Small intestine (tissue), 7 donors: ENCODE results near the gene POLR2J. TPM values are rescaled to one million over a fixed set of nuclear protein-coding genes. Genes with fewer than 3 reads are reported as not detected.
"Not testable (repeated sequence)": the region's sequence is repeated elsewhere in the genome, so short reads cannot be mapped to it uniquely, and the experiment has no call there.

ENCODE experiments used
- DNase-seq, 2 donors: peaks; one replicate each; pipeline versions ENCODE4 v3.0.0 to v3.0.0-alpha.2; 2013
- FAIRE-seq: peaks from 2 replicates; lab custom pipeline; 2012; peaks lifted over from hg19 to GRCh38; lab: Jason Lieb, UNC
- H3K27ac ChIP-seq, 3 donors: one replicate each; pipeline ENCODE4 v1.5.1; 2013; ENCODE audit warnings: low read length in 2 of 3, mild to moderate bottlenecking in 2 of 3, control low read depth in 1 of 3, inconsistent platforms in 1 of 3, low read depth in 1 of 3, moderate library complexity in 1 of 3
- H3K27me3 ChIP-seq, 3 donors: one replicate each; pipeline ENCODE4 v1.6.1; 2013; ENCODE audit warnings: low read length in 3 of 3, inconsistent platforms in 1 of 3; ENCODE audit not compliant: control insufficient read depth in 3 of 3, insufficient read depth in 3 of 3
- H3K36me3 ChIP-seq, 3 donors: one replicate each; pipeline ENCODE4 v1.6.1; 2013; ENCODE audit warnings: low read length in 3 of 3, inconsistent platforms in 1 of 3, low read depth in 1 of 3, mild to moderate bottlenecking in 1 of 3, moderate library complexity in 1 of 3; ENCODE audit not compliant: control insufficient read depth in 3 of 3, insufficient read depth in 2 of 3
- H3K4me1 ChIP-seq, 3 donors: one replicate each; pipeline ENCODE4 v1.6.1; 2013; ENCODE audit warnings: low read length in 2 of 3, inconsistent platforms in 1 of 3, low read depth in 1 of 3, mild to moderate bottlenecking in 1 of 3, moderate library complexity in 1 of 3; ENCODE audit not compliant: control insufficient read depth in 3 of 3, insufficient read depth in 2 of 3
- H3K4me3 ChIP-seq, 3 donors: one replicate each; pipeline ENCODE4 v1.5.1; 2013; ENCODE audit warnings: low read length in 3 of 3, control low read depth in 1 of 3, inconsistent platforms in 1 of 3, low read depth in 1 of 3, mild to moderate bottlenecking in 1 of 3, moderate library complexity in 1 of 3
- H3K9me3 ChIP-seq, 2 donors: one replicate each; pipeline ENCODE4 v1.6.1; 2013; ENCODE audit warnings: low read depth in 1 of 2, low read length in 1 of 2; ENCODE audit not compliant: control insufficient read depth in 2 of 2, insufficient read depth in 1 of 2
- WGBS, 3 donors: extraction: QIAGEN DNeasy Blood & Tissue Kit; methylation state at CpG; one replicate each; pipeline ENCODE4 v1.1.7; 2013; 5-methylcytosine and 5-hydroxymethylcytosine counted together
- polyA plus RNA-seq, 4 donors: library from polyadenylated mRNA; stranded (reverse) in 3 of 4; unstranded in 1 of 4; fragments of 200-250 nt in 3 of 4; fragments of 120-200 nt in 1 of 4; gene quantifications; one replicate each; pipeline versions ENCODE4 v1.2.1 to v1.2.3, GENCODE V29; 2013
- donor health status: healthy with polysubstance abuse.
- donor health status: control.
- donor health status: control.
- donor health status: Bipolar disorder and iron deficiency.
- donor health status: healthy.

The POLR2J gene
- polyA plus RNA-seq, 4 donors, result 51.4 to 169 (median 110) TPM

DNA sequence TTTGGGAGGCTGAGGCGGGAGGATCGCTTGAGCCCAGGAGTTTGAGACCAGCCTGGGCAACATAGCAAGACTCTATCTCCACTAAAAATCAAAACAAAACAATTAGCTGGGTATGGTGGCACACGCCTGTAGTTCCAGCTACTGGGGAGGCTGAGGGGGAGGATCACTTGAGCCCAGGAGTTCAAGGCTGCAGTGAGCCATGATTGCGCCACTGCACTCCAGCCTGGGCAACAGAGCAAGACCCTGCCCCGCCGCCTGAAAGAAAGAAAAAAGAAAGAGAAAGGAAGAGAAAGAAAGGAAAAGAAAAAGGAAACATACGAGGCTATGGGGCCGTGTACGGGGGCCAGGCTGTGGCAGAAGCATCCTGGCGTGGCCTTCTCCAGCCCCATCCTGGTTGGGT is 23.8 kb downstream of the POLR2J start:
- not testable (repeated sequence) for H3K9me3 ChIP-seq, H3K4me1 ChIP-seq, H3K27ac ChIP-seq, H3K27me3 ChIP-seq, H3K4me3 ChIP-seq, FAIRE-seq, DNase-seq
- peaks cover 9 to 51% (median 13%) of the 10 kb centered on the region in 3 donors for H3K36me3 ChIP-seq
- WGBS, 3 donors, result 85 to 94% (median 93%) methylated on average over 10 of the region's 10 CpGs

GRCh38 chr7:102454468-102454867 is 24.3 kb downstream of the POLR2J start:
- H3K36me3 ChIP-seq, result peaks cover 9 to 48% (median 13%) of the 10 kb centered on the region in 3 donors
- no peak for FAIRE-seq
- H3K9me3 ChIP-seq, result no peaks in the 10 kb centered on the region
- H3K4me3 ChIP-seq, result no peak overlapping the region
- H3K27me3 ChIP-seq, result no peaks in the 10 kb centered on the region
- H3K4me1 ChIP-seq, result no peaks in the 10 kb centered on the region
- DNase-seq, result no peak
- 62 to 66% (median 66%) methylated on average over 12 of the region's 12 CpGs for WGBS, 3 donors
- H3K27ac ChIP-seq, result no peak overlapping the region

DNA sequence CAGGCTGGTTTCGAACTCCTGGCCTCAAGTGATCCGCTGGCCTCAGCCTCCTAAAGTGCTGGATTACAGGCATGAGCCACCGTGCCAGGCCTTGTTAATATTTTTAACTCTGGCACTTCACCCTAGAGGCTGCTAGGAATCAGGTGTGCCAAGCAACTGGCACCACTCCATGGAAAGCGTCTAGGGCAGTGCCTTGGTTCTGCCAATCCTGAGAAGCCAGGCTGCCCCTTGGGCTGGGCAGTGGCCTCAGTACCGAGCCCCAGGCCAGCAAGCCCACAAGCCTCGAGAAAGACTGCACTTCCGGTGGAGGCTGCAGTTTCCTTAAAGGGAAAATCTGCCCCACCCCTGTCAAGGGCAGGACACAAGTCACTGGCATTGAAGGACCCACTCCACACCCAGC is 25.4 kb downstream of the POLR2J start:
- WGBS, 3 donors, result 80 to 83% (median 83%) methylated on average over 7 of the region's 7 CpGs
- FAIRE-seq, result no peak

GRCh38 chr7:102452451-102452850 is 26.3 kb downstream of the POLR2J start:
- Histone ChIP-seq H3K4me3 (no peak overlapping the region), H3K4me1 (no peaks in the 10 kb centered on the region), H3K27ac (no peak overlapping the region), H3K36me3 (peaks cover 2 to 35% (median 9%) of the 10 kb centered on the region in 3 donors), H3K27me3 (no peaks in the 10 kb centered on the region), H3K9me3 (no peaks in the 10 kb centered on the region)
- FAIRE-seq (no peak), DNase-seq (no peak)
- 91 to 95% (median 92%) methylated on average over 6 of the region's 6 CpGs for WGBS, 3 donors

More for the DNA sequence above, 25.4 kb downstream of the POLR2J start:
- H3K4me1 ChIP-seq, result no peaks in the 10 kb centered on the region
- no peak overlapping the region for H3K4me3 ChIP-seq
- DNase-seq, result no peak
- no peaks in the 10 kb centered on the region for H3K27me3 ChIP-seq
- H3K9me3 ChIP-seq, result no peaks in the 10 kb centered on the region
- H3K36me3 ChIP-seq, result peaks cover 7 to 37% (median 13%) of the 10 kb centered on the region in 3 donors
- no peak overlapping the region for H3K27ac ChIP-seq

GRCh38 chr7:102451371-102452054 is 27.2 kb downstream of the POLR2J start:
- Histone ChIP-seq H3K4me3 (no peak overlapping the region), H3K4me1 (no peaks in the 10 kb centered on the region), H3K9me3 (no peaks in the 10 kb centered on the region), H3K27ac (no peak overlapping the region), H3K27me3 (no peaks in the 10 kb centered on the region), H3K36me3 (peaks cover 4 to 35% (median 5%) of the 10 kb centered on the region in 3 donors)
- no peak for FAIRE-seq
- 50 to 62% (median 54%) methylated on average over 22 to 23 of the region's 23 CpGs for WGBS, 3 donors
- no peak for DNase-seq

DNA sequence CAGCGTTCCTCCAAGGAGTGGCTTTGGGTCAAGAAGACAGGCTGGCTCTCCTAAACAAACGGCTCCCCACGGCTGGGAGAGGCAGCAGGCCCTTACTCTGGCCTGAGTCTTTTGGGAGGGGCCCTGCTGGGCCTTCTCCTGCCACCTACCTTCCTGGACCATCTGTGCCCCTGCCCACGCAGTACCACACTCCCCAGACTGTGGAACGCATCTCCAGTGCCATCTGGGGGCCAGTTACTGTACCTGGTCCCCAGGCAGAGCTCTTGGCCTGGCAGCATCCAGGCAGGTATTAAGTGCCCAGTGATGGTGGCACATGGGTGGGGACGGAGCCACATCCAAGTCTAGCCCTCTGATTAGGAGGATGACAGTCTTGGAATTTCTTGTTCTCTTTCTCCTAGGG is 28.5 kb downstream of the POLR2J start:
- no peak overlapping the region for H3K27ac ChIP-seq
- DNase-seq, result no peak
- no peaks in the 10 kb centered on the region for H3K9me3 ChIP-seq
- H3K4me1 ChIP-seq, result no peaks in the 10 kb centered on the region
- peaks cover 0 to 26% (median 4%) of the 10 kb centered on the region in 3 donors for H3K36me3 ChIP-seq
- no peak for FAIRE-seq
- H3K27me3 ChIP-seq, result no peaks in the 10 kb centered on the region
- H3K4me3 ChIP-seq, result no peak overlapping the region
- WGBS, 3 donors, result 41 to 73% (median 66%) methylated on average over 6 of the region's 6 CpGs

- H3K27ac ChIP-seq, result no peak overlapping the region
- WGBS, 3 donors, result 80 to 95% (median 88%) methylated on average over 15 of the region's 15 CpGs
Observed at GRCh38 chr7:102449136-102449535, 29.6 kb downstream of the POLR2J start.

DNA sequence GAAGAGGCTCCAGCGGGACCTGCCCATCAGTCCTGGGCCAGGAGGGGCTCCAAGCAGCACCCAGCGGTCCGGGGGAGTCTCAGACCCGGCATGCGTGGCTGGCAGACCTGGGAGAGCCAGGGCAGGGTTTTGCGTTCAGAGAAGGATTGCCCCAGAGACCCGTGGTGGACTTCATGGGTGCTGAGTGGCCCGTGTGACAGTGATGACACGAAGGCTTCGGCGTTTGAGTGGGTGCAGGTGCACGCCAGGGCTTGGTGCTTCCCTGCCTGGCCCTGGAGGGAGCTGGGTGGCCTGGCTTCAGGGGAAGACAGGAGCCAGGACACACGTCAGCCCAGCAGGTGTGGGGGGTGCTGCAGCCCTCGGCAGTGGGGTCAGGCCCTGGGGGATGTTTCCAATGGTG is 31.4 kb downstream of the POLR2J start:
- Histone ChIP-seq H3K4me3 (no peak overlapping the region), H3K36me3 (peaks cover 0 to 24% (median 4%) of the 10 kb centered on the region in 3 donors), H3K27ac (no peak overlapping the region), H3K9me3 (no peaks in the 10 kb centered on the region), H3K4me1 (no peaks in the 10 kb centered on the region), H3K27me3 (no peaks in the 10 kb centered on the region)
- FAIRE-seq (no peak), DNase-seq (no peak)
- 86 to 91% (median 87%) methylated on average over 14 of the region's 14 CpGs for WGBS, 3 donors

More at GRCh38 chr7:102449136-102449535, 29.6 kb downstream of the POLR2J start:
- Histone ChIP-seq H3K9me3 (no peaks in the 10 kb centered on the region), H3K36me3 (peaks cover 0 to 27% (median 4%) of the 10 kb centered on the region in 3 donors), H3K4me1 (no peaks in the 10 kb centered on the region), H3K4me3 (no peak overlapping the region), H3K27me3 (no peaks in the 10 kb centered on the region)
- DNase-seq (no peak), FAIRE-seq (no peak)
